HepG2 (cell line): Measurements from ENCODE around the gene VPS9D1. TPM values are rescaled to one million over a fixed set of nuclear protein-coding genes. Genes with fewer than 3 reads are reported as not detected.

ENCODE experiments used
- AGO1 ChIP-seq: fragments of 200-400 bp; formaldehyde crosslinking; IDR thresholded peaks from 2 replicates; pipeline ENCODE4 v1.6.1; 2017; ENCODE audit warnings: mild to moderate bottlenecking, low read depth, low read length, moderate library complexity; ENCODE audit not compliant: poor library complexity, severe bottlenecking
- AGO2 ChIP-seq: fragments of 200-400 bp; formaldehyde crosslinking; optimal IDR thresholded peaks from 2 replicates; pipeline ENCODE3; 2017; ENCODE audit warnings: mild to moderate bottlenecking, low read depth, low read length, moderate library complexity
- ATF1 ChIP-seq: IDR thresholded peaks from 2 replicates; pipeline ENCODE4 v1.6.1; 2016; ENCODE audit warnings: mild to moderate bottlenecking, control low read depth
- CSRNP2 ChIP-seq: sonication (generic); formaldehyde crosslinking; conservative IDR thresholded peaks from 2 replicates; pipeline ENCODE4 v1.8.0; 2022; ENCODE audit warnings: low read depth, missing genetic modification reagents
- FOXC1 ChIP-seq: sonication (generic); formaldehyde crosslinking; IDR thresholded peaks from 2 replicates; pipeline ENCODE4 v1.8.0; 2022; ENCODE audit warnings: mild to moderate bottlenecking, missing genetic modification reagents, borderline replicate concordance
- FOXK1 ChIP-seq: sonication (generic); formaldehyde crosslinking; IDR thresholded peaks from 2 replicates; pipeline ENCODE4 v1.4.0; 2020; ENCODE audit warnings: low read depth, missing genetic modification reagents, borderline replicate concordance
- FOXP1 ChIP-seq, 2 experiments: fragments of 450-650 bp in 1 of 2; IDR thresholded peaks; 2 replicates each; pipeline ENCODE4 v1.6.1; 2017 to 2018; ENCODE audit warnings: antibody characterized with exemption in 1 of 2
- FUBP1 ChIP-seq: sonication (generic); formaldehyde crosslinking; IDR thresholded peaks from 2 replicates; pipeline ENCODE4 v1.5.1; 2020; ENCODE audit warnings: missing genetic modification reagents, mild to moderate bottlenecking, borderline replicate concordance
- GATA4 ChIP-seq: sonication (generic); IDR thresholded peaks from 2 replicates; pipeline ENCODE4 v1.6.1; 2016; ENCODE audit warnings: antibody characterized with exemption, low read depth, borderline replicate concordance
- HINFP ChIP-seq: sonication (generic); formaldehyde crosslinking; IDR thresholded peaks from 2 replicates; pipeline ENCODE4 v1.4.0; 2020; ENCODE audit warnings: low read depth, mild to moderate bottlenecking, missing genetic modification reagents
- JARID2 ChIP-seq: sonication (generic); formaldehyde crosslinking; IDR thresholded peaks from 2 replicates; pipeline ENCODE4 v1.8.1; 2023; ENCODE audit warnings: missing genetic modification reagents, inconsistent platforms; ENCODE audit not compliant: insufficient replicate concordance
- KLF11 ChIP-seq: IDR thresholded peaks from 2 replicates; pipeline ENCODE4 v1.6.1; 2016; ENCODE audit warnings: missing compliant biosample characterization
- LCORL ChIP-seq, 2 experiments: fragments of 450-650 bp in 1 of 2; sonication (generic) in 1 of 2; formaldehyde crosslinking in 1 of 2; IDR thresholded peaks; 2 replicates each; pipeline versions ENCODE4 v1.5.0 to v1.6.1; 2017 to 2020; ENCODE audit warnings: antibody characterized with exemption in 1 of 2, missing genetic modification reagents in 1 of 2
- MBNL3 ChIP-seq: fragments of 250-450 bp; sonication (Bioruptor Pico); conservative IDR thresholded peaks from 2 replicates; pipeline ENCODE4 v1.8.0; 2022; ENCODE audit warnings: mild to moderate bottlenecking, inconsistent platforms
- PRPF4 ChIP-seq: fragments of 200-400 bp; formaldehyde crosslinking; IDR thresholded peaks from 2 replicates; pipeline ENCODE4 v1.6.1; 2016; ENCODE audit warnings: low read length, low read depth; ENCODE audit not compliant: poor library complexity, severe bottlenecking
- RARA ChIP-seq: IDR thresholded peaks from 2 replicates; pipeline ENCODE4 v1.6.1; 2016; ENCODE audit warnings: missing genetic modification reagents, missing compliant biosample characterization
- ZNF232 ChIP-seq: sonication (generic); formaldehyde crosslinking; IDR thresholded peaks from 2 replicates; pipeline ENCODE4 v1.4.0; 2020; ENCODE audit warnings: missing genetic modification reagents, borderline replicate concordance
- ZNF292 ChIP-seq: sonication (generic); formaldehyde crosslinking; IDR thresholded peaks from 2 replicates; pipeline ENCODE4 v1.8.1; 2022; ENCODE audit warnings: mild to moderate bottlenecking, low read depth, missing genetic modification reagents, borderline replicate concordance
- polyA plus RNA-seq, 8 experiments: library from polyadenylated mRNA; depleted of rRNA in 3 of 8; stranded (reverse) in 7 of 8; unstranded in 1 of 8; fragments of >200 nt; fragmentation: Illumina TruSeq in 4 of 8; extraction: Trizol in 4 of 8; gene quantifications; 2 replicates each; pipeline versions ENCODE4 v1.2.1 to v1.2.3, GENCODE V29; 2011 to 2016; ENCODE audit warnings: low read depth in 4 of 8, missing spikeins in 1 of 8, mixed read lengths in 1 of 8; ENCODE audit not compliant: insufficient read depth in 1 of 8
- total RNA-seq, 5 experiments: library from RNA; depleted of rRNA; stranded (reverse); fragments of >200 nt; fragmentation: Illumina TruSeq; extraction: Trizol; gene quantifications; 2 replicates each; pipeline ENCODE4 v1.2.3, GENCODE V29; 2016; ENCODE audit warnings: low read depth in 1 of 5
- TF ChIP-seq, protein P1 (sequence below): sonication (generic); formaldehyde crosslinking; IDR thresholded peaks from 2 replicates; pipeline ENCODE4 v1.5.0; 2020; ENCODE audit warnings: mild to moderate bottlenecking, missing genetic modification reagents

VPS9D1 gene
- total and polyA plus RNA-seq, 2 of the 13 experiments (the other 11 are each of a cell fraction or from before 2014, with no cell fraction given) = 10.1 to 13.2 TPM

DNA sequence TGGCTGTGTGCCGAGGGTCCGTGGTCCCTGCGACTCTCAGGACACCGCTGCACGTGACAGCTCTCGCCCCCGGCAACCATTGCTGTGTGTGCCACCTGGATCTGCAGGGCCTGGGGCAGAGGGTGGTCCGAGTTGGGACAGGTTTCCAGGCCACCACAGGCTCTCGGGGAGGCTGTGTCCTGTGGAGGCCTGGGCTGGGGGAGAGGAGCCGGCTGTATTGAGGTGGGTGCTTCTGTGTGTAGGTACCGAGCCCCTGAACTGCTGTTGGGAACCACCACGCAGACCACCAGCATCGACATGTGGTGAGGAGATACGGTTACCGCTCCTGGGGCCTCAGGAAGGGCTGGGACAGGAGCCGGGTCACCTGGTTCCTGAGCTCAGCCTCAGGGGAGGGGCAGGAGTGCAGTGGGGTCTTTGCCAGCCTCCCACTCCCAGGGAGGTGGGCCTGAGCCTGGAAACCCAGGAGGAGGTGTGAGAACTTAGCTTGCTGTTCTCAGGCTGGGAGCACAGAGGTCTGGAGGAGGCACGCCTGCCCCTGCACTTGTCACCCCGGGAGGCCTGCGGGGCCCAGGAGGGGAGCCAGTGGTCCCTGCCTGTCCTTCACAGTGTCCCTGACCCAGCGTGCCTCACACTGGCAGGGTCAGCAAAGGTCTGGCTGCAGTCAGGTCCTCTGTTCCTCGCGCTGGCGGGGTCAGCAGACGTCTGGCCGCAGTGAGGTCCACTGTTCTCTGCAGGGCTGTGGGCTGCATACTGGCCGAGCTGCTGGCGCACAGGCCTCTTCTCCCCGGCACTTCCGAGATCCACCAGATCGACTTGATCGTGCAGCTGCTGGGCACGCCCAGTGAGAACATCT is 26.5 kb downstream of the VPS9D1 start (continued):
- TF ChIP-seq CSRNP2 (CRISPR knock-in tag) (no peak), ZNF292 (CRISPR knock-in tag) (no peak), JARID2 (CRISPR knock-in tag) (no peak), MBNL3 (CRISPR knock-in tag) (no peak), FOXK1 (CRISPR knock-in tag) (no peak), GATA4 (no peak), KLF11 (no peak), AGO1 (peak; percentile 82), HINFP (CRISPR knock-in tag) (peak; percentile 21; the same call in 1 of the 2 replicates), LCORL (IDR thresholded peaks at IDR 0.05) (no peak), LCORL (CRISPR knock-in tag; IDR thresholded peaks at IDR 0.05) (peak; percentile 84), RARA (CRISPR knock-in tag) (peak; percentile 98), PRPF4 (no peak), FOXC1 (no peak), FOXP1 (IDR thresholded peaks at IDR 0.05) (no peak), FOXP1 (CRISPR knock-in tag; IDR thresholded peaks at IDR 0.05) (no peak), FUBP1 (CRISPR knock-in tag) (no peak), ATF1 (no peak), AGO2 (peak; percentile 20), ZNF232 (CRISPR knock-in tag) (no peak)
- TF ChIP-seq, protein P1, sequence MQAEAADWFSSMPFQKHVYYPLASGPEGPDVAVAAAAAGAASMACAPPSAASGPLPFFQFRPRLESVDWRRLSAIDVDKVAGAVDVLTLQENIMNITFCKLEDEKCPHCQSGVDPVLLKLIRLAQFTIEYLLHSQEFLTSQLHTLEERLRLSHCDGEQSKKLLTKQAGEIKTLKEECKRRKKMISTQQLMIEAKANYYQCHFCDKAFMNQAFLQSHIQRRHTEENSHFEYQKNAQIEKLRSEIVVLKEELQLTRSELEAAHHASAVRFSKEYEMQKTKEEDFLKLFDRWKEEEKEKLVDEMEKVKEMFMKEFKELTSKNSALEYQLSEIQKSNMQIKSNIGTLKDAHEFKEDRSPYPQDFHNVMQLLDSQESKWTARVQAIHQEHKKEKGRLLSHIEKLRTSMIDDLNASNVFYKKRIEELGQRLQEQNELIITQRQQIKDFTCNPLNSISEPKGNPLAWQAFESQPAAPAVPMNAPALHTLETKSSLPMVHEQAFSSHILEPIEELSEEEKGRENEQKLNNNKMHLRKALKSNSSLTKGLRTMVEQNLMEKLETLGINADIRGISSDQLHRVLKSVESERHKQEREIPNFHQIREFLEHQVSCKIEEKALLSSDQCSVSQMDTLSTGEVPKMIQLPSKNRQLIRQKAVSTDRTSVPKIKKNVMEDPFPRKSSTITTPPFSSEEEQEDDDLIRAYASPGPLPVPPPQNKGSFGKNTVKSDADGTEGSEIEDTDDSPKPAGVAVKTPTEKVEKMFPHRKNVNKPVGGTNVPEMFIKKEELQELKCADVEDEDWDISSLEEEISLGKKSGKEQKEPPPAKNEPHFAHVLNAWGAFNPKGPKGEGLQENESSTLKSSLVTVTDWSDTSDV (CRISPR knock-in tag) = 0 out of 2 replicates have a peak, but pooled peaks have one; percentile 6
